GM13977 (cell line): ENCODE results near the gene NDUFB7.

ENCODE experiments used
- DNase-seq: peaks from one replicate; pipeline ENCODE4 v3.0.0; 2012; ENCODE audit warnings: low spot score
- in situ Hi-C: fragments of 300-500 bp; cut with MboI; formaldehyde crosslinking; loops from one replicate; pipeline ENCODE4 v1.12.0; 2022; ENCODE audit warnings: low sequenced_read_pairs, low pct_unique_long_range_greater_than_20kb, mixed read lengths, inconsistent platforms; ENCODE audit not compliant: unreplicated experiment
- TF ChIP-seq, protein P1 (sequence below): IDR thresholded peaks from 2 replicates; pipeline ENCODE4 v1.5.1; 2012; ENCODE audit warnings: mild to moderate bottlenecking, control low read depth; ENCODE audit not compliant: insufficient read depth; ENCODE audit errors: extremely low read depth, missing control alignments

NDUFB7 gene

DNA sequence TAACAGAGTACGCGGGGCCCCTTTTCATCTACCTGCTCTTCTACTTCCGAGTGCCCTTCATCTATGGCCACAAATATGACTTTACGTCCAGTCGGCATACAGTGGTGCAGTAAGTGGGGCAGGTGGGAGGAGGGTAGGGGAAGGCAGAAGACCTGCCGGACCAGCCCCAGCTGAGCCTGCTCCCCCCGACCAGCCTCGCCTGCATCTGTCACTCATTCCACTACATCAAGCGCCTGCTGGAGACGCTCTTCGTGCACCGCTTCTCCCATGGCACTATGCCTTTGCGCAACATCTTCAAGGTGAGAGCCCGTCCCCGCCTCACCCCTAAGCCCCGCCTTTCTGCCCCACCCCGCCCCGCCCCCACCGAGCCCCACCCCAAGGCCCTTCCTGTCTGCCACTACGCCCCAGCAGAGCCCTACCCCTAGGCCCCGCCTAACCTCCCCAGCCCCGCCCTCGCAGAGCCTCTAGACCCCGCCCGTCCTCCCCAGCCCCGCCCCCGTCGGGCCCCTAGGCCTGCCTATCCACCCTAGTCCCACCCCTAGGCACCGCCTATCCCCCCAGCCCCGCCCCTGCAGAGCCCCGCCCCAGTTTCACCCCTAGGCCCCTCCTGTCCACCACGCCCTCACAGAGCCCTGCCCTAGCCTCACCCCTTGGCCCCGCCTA lies 7.7 kb downstream of the NDUFB7 start:
- TF ChIP-seq, protein P1, sequence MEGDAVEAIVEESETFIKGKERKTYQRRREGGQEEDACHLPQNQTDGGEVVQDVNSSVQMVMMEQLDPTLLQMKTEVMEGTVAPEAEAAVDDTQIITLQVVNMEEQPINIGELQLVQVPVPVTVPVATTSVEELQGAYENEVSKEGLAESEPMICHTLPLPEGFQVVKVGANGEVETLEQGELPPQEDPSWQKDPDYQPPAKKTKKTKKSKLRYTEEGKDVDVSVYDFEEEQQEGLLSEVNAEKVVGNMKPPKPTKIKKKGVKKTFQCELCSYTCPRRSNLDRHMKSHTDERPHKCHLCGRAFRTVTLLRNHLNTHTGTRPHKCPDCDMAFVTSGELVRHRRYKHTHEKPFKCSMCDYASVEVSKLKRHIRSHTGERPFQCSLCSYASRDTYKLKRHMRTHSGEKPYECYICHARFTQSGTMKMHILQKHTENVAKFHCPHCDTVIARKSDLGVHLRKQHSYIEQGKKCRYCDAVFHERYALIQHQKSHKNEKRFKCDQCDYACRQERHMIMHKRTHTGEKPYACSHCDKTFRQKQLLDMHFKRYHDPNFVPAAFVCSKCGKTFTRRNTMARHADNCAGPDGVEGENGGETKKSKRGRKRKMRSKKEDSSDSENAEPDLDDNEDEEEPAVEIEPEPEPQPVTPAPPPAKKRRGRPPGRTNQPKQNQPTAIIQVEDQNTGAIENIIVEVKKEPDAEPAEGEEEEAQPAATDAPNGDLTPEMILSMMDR = no peak
- peak; percentile 55 for DNase-seq
- in situ Hi-C loops = no loop called here

DNA sequence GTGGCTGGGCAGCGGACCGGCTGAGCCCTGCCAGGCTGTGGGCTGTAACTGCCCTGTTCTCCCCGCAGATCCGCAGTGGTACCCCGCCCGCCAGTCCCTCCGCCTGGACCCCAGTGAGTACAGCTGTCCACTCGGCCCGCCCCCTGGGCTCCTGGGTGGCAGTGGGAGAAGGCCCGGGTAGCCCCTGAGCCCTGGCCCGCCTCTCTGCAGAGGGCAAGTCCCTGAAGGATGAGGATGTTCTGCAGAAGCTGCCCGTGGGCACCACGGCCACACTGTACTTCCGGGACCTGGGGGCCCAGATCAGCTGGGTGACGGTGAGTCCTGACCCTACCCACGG lies 8.3 kb downstream of the NDUFB7 start:
- TF ChIP-seq, protein P1 = no peak
- no peak for DNase-seq
- in situ Hi-C loops = no loop called here

DNA sequence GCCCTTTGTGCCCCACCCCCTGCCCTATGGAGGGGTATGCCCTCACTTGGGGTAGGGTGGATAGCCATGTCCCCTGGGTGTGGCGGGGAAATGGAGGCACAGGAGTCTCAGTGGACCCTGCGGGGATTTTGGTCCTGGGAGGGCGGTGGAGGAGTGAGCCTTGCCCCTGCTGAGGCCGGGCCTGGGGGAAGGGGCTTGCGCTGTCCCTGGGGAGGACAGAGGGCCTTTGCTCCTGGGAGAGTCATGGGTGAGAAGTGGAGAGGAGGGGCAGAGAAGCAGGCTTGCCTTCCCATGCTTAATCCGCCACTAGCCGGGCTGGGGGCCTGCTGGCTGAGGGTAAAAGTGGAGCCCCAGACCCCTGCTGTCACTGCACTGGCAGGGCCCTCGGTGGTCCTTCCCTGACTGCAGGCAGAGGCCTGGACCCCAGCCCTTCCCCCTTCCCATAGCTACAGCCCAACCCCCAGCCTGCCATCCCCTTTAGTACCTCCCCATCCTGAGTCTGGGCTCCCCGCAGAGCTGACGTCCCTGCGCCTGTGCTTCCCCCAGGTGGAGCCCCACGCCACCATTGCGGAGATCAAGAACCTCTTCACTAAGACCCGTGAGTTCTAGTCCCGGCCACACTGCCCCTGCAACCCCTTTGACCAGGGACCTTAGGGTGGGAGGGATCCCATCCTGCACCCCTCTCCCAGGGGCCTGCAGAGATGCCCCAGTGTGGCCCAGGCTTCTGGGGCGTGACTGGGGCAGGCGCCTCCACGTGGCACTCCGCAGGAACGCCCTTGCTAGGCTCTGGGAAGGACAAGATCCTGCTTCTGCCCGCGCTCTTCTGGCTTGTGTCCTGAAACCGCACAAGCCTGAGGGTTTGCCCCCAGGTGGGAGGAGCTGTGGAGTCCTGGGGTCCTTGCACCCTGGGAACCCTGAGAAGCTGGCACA lies 8.9 kb downstream of the NDUFB7 start:
- no peak for DNase-seq
- in situ Hi-C loops = no loop called here
- TF ChIP-seq, protein P1 = no peak

DNA sequence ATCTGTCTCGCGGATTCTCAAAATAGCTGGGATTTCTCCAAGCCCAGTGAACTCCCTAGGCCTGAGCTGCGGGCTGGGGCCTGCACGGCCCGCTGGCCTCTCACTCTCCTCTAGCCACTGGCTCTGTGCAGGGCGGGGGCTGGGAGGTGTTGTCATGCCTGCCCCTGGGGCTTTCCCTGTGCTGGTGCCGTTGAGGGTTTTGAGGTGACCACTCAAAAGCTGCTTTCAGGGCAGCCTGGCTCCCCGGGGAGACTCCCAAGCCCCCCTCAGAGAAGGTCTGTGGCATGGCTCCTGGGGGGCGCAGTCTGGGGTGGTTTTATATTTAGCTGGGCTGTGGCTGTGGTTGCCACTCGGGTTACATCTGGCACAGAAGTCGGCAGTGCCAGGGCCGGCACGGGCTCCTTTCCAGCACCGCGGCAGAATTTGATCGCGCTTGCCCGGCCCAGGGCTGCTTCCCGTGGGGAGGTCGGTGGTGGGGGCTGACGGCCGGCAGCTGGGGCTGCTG lies 10.0 kb downstream of the NDUFB7 start:
- DNase-seq = peak; percentile 62
- in situ Hi-C loops = no loop called here
- TF ChIP-seq, protein P1 = no peak

DNA sequence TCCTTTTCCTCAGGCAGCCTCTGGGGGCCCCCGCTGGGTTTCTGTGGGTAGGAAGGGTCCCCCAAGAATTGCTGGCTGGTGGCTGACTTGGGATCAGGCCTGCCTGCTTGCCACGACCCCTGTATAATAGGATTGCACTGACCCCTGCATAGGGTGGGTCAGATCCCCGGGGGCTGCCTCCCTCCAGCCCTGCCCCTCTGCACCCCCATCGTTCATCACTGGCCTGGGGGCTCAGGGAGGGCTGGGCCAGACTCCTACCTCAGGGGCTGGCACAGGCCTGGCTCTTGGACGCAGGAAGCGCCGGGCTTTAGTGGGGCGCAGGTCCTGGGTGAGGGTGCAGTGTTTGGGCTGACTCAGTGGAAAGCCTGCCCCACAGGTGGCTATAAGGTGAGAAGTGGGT lies 10.6 kb downstream of the NDUFB7 start:
- no peak for DNase-seq
- TF ChIP-seq, protein P1 = no peak

DNA sequence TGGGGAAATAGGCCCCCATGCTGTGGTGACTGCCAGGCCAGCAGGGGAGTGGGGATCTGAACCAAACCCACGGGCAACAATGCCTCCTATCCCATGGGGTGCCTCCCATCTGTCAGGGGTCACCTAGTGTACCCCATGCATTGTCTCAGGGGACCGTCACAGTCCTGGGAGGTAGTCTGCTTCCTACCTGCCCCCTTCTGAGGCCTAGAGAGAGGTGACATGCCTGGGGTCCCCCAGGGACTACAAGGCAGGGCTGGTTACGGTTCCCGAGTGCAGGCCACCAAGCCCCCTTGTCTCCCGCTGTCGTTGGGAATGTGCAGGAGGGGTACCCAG lies 11.1 kb downstream of the NDUFB7 start:
- TF ChIP-seq, protein P1 = no peak
- in situ Hi-C loops = no loop called here
- DNase-seq = no peak

More for the DNA sequence above, 10.6 kb downstream of the NDUFB7 start:
- in situ Hi-C loops = no loop called here
